Measurements from ENCODE around the gene BCLAF3.

- no peak for TF ChIP-seq CTCF (IDR thresholded peaks at IDR 0.05)
- no peak for TF ChIP-seq POLR2A (IDR thresholded peaks at IDR 0.05)
Measured at GRCh38 chrX:20037186-20037585, 46.3 kb upstream of the BCLAF3 start.
